Liver (tissue), 3 donors: ENCODE data around the gene SOST.

ENCODE experiments used
- CTCF ChIP-seq: fragments of 150-350 bp; IDR thresholded peaks from 2 replicates; pipeline ENCODE4 v1.5.1; 2017; ENCODE audit warnings: improper control_type of control experiment, low read depth, low read length; ENCODE audit not compliant: missing input control
- EGR1 ChIP-seq, 2 donors: IDR thresholded peaks; 2 replicates each; pipeline ENCODE4 v1.6.1; 2016 to 2018; ENCODE audit warnings: antibody characterized with exemption in 2 of 2, low read depth in 2 of 2
- FOXA2 ChIP-seq: IDR thresholded peaks from 2 replicates; pipeline ENCODE4 v1.6.1; 2016; ENCODE audit warnings: antibody characterized with exemption
- MAX ChIP-seq: IDR thresholded peaks from 2 replicates; pipeline ENCODE4 v1.6.1; 2016; ENCODE audit warnings: antibody characterized with exemption
- donor health status: healthy.
- donor health status: healthy.

- TF ChIP-seq CTCF, result no peak
- TF ChIP-seq EGR1 (IDR thresholded peaks at IDR 0.05; ENCODE audit: low read depth in 2 of 2), result no peak
- no peak for TF ChIP-seq MAX
- no peak for TF ChIP-seq FOXA2
Observed at GRCh38 chr17:43753493-43754129, 5.0 kb downstream of the SOST start.
